ENCODE results near the gene PPP2R5C.

- TF ChIP-seq CTCF (conservative IDR thresholded peaks at IDR 0.05 in 1 of 2, IDR thresholded peaks at IDR 0.05 in 1 of 2; ENCODE audit: extremely low read depth in 1 of 2, insufficient read depth in 1 of 2, low read depth in 1 of 2, low read length in 2 of 2) (no peak), EZH2 (IDR thresholded peaks at IDR 0.05; ENCODE audit: borderline replicate concordance, low read length) (no peak)
Measured at GRCh38 chr14:101959277-101959676, 197.8 kb downstream of the PPP2R5C start.
